B cell (primary cell): ENCODE results near the gene ASCL2.

Experiments used
- EZH2 ChIP-seq: IDR thresholded peaks from 2 replicates; pipeline ENCODE4 v1.6.1; 2012; ENCODE audit warnings: borderline replicate concordance, low read depth, mild to moderate bottlenecking, moderate library complexity, low read length; ENCODE audit not compliant: insufficient read depth, poor library complexity, severe bottlenecking
- TF ChIP-seq, protein P1 (sequence below): fragments of 200-600 bp; IDR thresholded peaks from one replicate; pipeline ENCODE4 v1.8.0; 2022; ENCODE audit warnings: antibody characterized with exemption, mild to moderate bottlenecking

DNA sequence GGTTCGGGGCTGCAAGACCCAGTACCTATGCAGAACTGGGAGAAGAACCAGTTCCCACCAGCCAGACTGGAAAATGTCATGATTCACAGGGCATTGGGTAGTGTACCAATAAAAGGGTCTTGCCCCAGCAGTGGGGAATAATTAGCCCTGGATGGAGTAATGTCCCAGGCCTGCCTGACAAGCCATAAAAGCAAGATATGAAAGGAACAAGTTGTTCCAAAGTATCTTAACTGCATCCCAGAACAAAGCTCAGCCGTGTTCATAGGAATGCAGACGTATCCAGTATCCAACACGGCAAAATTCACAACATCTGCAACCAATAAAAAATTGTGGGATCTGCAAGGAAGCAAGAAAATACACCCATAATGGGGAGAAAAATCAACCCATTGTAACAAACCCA, 47.9 kb downstream of the ASCL2 start:
- TF ChIP-seq, protein P1, sequence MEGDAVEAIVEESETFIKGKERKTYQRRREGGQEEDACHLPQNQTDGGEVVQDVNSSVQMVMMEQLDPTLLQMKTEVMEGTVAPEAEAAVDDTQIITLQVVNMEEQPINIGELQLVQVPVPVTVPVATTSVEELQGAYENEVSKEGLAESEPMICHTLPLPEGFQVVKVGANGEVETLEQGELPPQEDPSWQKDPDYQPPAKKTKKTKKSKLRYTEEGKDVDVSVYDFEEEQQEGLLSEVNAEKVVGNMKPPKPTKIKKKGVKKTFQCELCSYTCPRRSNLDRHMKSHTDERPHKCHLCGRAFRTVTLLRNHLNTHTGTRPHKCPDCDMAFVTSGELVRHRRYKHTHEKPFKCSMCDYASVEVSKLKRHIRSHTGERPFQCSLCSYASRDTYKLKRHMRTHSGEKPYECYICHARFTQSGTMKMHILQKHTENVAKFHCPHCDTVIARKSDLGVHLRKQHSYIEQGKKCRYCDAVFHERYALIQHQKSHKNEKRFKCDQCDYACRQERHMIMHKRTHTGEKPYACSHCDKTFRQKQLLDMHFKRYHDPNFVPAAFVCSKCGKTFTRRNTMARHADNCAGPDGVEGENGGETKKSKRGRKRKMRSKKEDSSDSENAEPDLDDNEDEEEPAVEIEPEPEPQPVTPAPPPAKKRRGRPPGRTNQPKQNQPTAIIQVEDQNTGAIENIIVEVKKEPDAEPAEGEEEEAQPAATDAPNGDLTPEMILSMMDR = no peak
- no peak for TF ChIP-seq EZH2
